Uterus (tissue), 2 donors: ENCODE data around the gene DBNDD1.

Experiments
- CTCF ChIP-seq, 4 experiments: fragments of 200-600 bp in 2 of 4; fragments of 450-650 bp in 2 of 4; sonication (generic) in 2 of 4; IDR thresholded peaks; one replicate each; pipeline ENCODE4 v1.5.1; 2016 to 2019; ENCODE audit warnings: antibody characterized with exemption in 4 of 4, mild to moderate bottlenecking in 2 of 4, moderate library complexity in 1 of 4
- POLR2A ChIP-seq, 2 donors: fragments of 450-650 bp; IDR thresholded peaks; one replicate each; pipeline ENCODE4 v1.6.1; 2016; ENCODE audit warnings: antibody characterized with exemption in 2 of 2, mild to moderate bottlenecking in 1 of 2, moderate library complexity in 1 of 2

GRCh38 chr16:89987169-89987568, 32.1 kb downstream of the DBNDD1 start:
- TF ChIP-seq POLR2A (IDR thresholded peaks at IDR 0.05) (no peak), CTCF (IDR thresholded peaks at IDR 0.05) (no peak)
